ENCODE measurements around the gene RPS6KL1. TPM values are rescaled to one million over a fixed set of nuclear protein-coding genes. Genes with fewer than 3 reads are reported as not detected.
A peak's percentile ranks its signal among the peaks of the same experiment; 100 is the strongest.

RPS6KL1 gene
- total RNA-seq, 2 donors from 2014 or later = 4.4 to 10.4 TPM

DNA sequence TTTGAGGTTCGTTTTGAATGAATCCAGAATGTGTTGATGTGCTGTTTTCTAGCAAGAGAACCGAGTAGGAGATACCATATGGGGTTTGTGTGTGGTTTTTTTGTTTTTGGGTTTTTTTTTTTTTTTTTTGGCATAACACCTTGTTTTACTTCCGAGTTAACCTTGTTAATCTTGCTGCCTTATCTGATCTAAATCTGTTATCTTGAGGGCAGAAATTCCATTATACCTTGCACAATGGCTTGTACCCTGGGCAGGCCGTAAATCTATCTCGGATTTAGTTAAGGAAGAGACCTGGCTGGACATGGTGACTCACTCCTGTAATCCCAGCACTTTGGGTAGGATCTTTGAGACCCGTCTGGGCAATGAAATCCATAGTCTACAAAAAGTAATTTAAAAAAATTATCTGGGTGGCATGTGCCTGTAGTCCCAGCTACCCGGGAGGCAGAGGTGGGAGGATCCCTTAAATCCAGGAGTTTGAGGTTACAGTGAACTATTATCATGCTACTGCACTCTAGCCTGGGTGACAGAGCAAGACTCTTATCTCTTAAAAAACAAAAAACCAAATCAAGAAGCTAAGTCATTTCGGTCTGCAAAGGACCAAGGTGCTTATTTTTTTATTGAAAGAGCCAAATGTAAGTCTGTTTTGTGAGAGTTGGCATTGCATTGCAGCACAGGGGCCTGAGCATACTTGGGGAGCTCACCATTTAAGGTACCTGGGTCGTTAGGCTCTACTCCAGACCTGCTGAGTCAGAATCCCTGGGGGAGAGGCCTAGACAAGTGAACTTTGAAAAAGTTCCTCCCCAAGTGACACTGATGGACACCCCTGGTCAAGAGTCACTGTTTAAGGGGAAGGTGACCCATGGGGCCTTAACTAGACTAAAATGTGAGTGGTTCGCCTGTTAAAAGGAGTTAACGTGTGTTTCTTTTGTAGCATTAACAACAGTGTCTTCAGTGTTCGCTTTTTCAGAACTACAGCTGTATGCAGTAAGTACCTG is 34.6 kb downstream of the RPS6KL1 start:
- peaks cover 13% of the 10 kb centered on the region for H3K4me1 ChIP-seq (ENCODE audit: control insufficient read depth, insufficient read depth, low read length)
- Mint-ChIP-seq H3K27me3 (ENCODE audit: insufficient read depth) (no peaks in the 10 kb centered on the region), H3K27ac (peak overlapping the region; percentile 92), H3K4me3 (peak overlapping the region; percentile 48), H3K36me3 (ENCODE audit: low read depth) (peaks cover 47% of the 10 kb centered on the region), H3K9me3 (no peaks in the 10 kb centered on the region), H3K4me1 (peaks cover 52% of the 10 kb centered on the region)
- no peak for DNase-seq
- peaks cover 44% of the 10 kb centered on the region for H3K36me3 ChIP-seq (ENCODE audit: control insufficient read depth, insufficient read depth, low read length)
- H3K9ac ChIP-seq (ENCODE audit: extremely low read depth, low read length, poor library complexity, severe bottlenecking) = peak overlapping the region; percentile 0
- H3K27ac ChIP-seq (ENCODE audit: low read depth, low read length) = no peak overlapping the region
- WGBS, 2 experiments (ENCODE audit: insufficient coverage in 1 of 2, insufficient read length in 1 of 2) = 68 to 87% methylated on average over 9 to 12 of the region's 12 CpGs
- H3K9me3 ChIP-seq (ENCODE audit: control insufficient read depth, low read length) = no peaks in the 10 kb centered on the region
- TF ChIP-seq, protein P1, sequence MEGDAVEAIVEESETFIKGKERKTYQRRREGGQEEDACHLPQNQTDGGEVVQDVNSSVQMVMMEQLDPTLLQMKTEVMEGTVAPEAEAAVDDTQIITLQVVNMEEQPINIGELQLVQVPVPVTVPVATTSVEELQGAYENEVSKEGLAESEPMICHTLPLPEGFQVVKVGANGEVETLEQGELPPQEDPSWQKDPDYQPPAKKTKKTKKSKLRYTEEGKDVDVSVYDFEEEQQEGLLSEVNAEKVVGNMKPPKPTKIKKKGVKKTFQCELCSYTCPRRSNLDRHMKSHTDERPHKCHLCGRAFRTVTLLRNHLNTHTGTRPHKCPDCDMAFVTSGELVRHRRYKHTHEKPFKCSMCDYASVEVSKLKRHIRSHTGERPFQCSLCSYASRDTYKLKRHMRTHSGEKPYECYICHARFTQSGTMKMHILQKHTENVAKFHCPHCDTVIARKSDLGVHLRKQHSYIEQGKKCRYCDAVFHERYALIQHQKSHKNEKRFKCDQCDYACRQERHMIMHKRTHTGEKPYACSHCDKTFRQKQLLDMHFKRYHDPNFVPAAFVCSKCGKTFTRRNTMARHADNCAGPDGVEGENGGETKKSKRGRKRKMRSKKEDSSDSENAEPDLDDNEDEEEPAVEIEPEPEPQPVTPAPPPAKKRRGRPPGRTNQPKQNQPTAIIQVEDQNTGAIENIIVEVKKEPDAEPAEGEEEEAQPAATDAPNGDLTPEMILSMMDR (conservative IDR thresholded peaks at IDR 0.05) = no peak
- H3K27me3 ChIP-seq (ENCODE audit: control insufficient read depth, insufficient read depth, low read length, poor library complexity, severe bottlenecking) = no peaks in the 10 kb centered on the region
- peak overlapping the region; percentile 42 for H3K4me3 ChIP-seq (ENCODE audit: low read length)

DNA sequence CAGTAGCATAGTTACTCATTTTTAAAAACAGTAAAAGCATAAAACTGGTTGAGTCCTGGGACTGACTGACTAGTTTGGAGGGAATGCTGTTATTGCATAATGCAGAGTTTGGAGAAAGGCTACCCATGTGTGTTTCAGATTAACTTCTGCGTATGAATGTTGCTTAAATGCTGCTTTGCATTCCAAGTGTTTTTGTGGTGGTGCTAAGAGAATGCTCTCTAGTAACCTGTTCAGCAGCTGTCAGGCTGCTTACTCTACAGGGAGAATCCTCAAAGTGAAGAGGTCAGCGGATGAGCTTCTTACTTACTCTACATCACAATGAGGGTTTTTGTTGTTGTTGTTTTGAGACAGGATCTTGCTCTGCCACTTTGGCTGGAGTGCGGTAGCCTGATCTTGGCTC is 37.1 kb downstream of the RPS6KL1 start:
- Mint-ChIP-seq H3K4me3 (peak overlapping the region; percentile 95), H3K4me1 (peaks cover 63% of the 10 kb centered on the region)
- TF ChIP-seq, protein P1 (conservative IDR thresholded peaks at IDR 0.05) = no peak

GRCh38 chr14:74882103-74882920 is 40.7 kb downstream of the RPS6KL1 start:
- TF ChIP-seq, protein P1 (conservative IDR thresholded peaks at IDR 0.05) = no peak
- peaks cover 5% of the 10 kb centered on the region for H3K36me3 Mint-ChIP-seq (ENCODE audit: low read depth)
- no peak for DNase-seq
- H3K9me3 ChIP-seq (ENCODE audit: control insufficient read depth, low read length) = no peaks in the 10 kb centered on the region
- H3K4me3 Mint-ChIP-seq = peak overlapping the region; percentile 95
- H3K9me3 Mint-ChIP-seq = no peaks in the 10 kb centered on the region
- H3K4me1 ChIP-seq (ENCODE audit: control insufficient read depth, insufficient read depth, low read length) = peaks cover 4% of the 10 kb centered on the region
- peaks cover 58% of the 10 kb centered on the region for H3K4me1 Mint-ChIP-seq
- H3K27me3 Mint-ChIP-seq (ENCODE audit: insufficient read depth) = peaks cover 4% of the 10 kb centered on the region
- H3K27ac Mint-ChIP-seq = peak overlapping the region; percentile 98
- H3K27me3 ChIP-seq (ENCODE audit: control insufficient read depth, insufficient read depth, low read length, poor library complexity, severe bottlenecking) = peaks cover 6% of the 10 kb centered on the region
- H3K9ac ChIP-seq (ENCODE audit: extremely low read depth, low read length, poor library complexity, severe bottlenecking) = peak overlapping the region; percentile 65
- H3K36me3 ChIP-seq (ENCODE audit: control insufficient read depth, insufficient read depth, low read length) = peaks cover 5% of the 10 kb centered on the region
- peak overlapping the region; percentile 21 for H3K27ac ChIP-seq (ENCODE audit: low read depth, low read length)
- WGBS, 2 experiments (ENCODE audit: insufficient coverage in 1 of 2, insufficient read length in 1 of 2) = 4 to 10% methylated on average over 20 to 49 of the region's 49 CpGs
- H3K4me3 ChIP-seq (ENCODE audit: low read length) = peak overlapping the region; percentile 96

More for the DNA sequence above, 37.1 kb downstream of the RPS6KL1 start:
- Histone ChIP-seq H3K27ac (ENCODE audit: low read depth, low read length) (no peak overlapping the region), H3K9ac (ENCODE audit: extremely low read depth, low read length, poor library complexity, severe bottlenecking) (no peak overlapping the region), H3K27me3 (ENCODE audit: control insufficient read depth, insufficient read depth, low read length, poor library complexity, severe bottlenecking) (no peaks in the 10 kb centered on the region), H3K36me3 (ENCODE audit: control insufficient read depth, insufficient read depth, low read length) (peaks cover 20% of the 10 kb centered on the region), H3K4me3 (ENCODE audit: low read length) (no peak overlapping the region), H3K4me1 (ENCODE audit: control insufficient read depth, insufficient read depth, low read length) (peaks cover 13% of the 10 kb centered on the region), H3K9me3 (ENCODE audit: control insufficient read depth, low read length) (no peaks in the 10 kb centered on the region)
- WGBS, 2 experiments (ENCODE audit: insufficient coverage in 1 of 2, insufficient read length in 1 of 2) = 55 to 58% methylated on average over 2 to 3 of the region's 3 CpGs
- DNase-seq = peak; percentile 75
- H3K36me3 Mint-ChIP-seq (ENCODE audit: low read depth) = peaks cover 24% of the 10 kb centered on the region
- no peaks in the 10 kb centered on the region for H3K9me3 Mint-ChIP-seq
- no peaks in the 10 kb centered on the region for H3K27me3 Mint-ChIP-seq (ENCODE audit: insufficient read depth)
- peak overlapping the region; percentile 68 for H3K27ac Mint-ChIP-seq

Measured in endodermal cell (in vitro differentiated cells).